ENCODE data around the gene KRTAP4-12. TPM values are rescaled to one million over a fixed set of nuclear protein-coding genes. Genes with fewer than 3 reads are reported as not detected.

Gene KRTAP4-12
- total RNA-seq, 1 experiment from 2014 or later, result not detected

DNA sequence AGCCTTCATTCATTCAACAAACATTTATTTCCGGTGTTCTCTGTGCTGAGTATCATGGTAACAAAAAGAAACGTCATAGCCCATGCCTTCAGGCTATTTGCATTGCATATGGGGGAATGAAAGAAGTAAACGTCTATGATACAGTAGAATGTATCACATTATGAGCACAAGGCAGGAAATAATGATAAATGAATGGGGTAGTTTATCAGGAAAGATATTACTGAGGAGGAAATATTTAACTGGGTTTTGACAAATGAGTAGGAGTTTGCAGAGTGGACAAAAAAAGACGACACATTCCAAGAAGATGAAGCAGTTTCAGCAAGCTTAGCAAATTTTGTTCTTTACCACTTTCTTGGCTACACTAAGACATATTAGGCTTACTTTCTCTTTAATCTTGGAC is 41.4 kb downstream of the KRTAP4-12 start:
- H3K36me3 Mint-ChIP-seq, result no peaks in the 10 kb centered on the region
- H3K27me3 Mint-ChIP-seq (ENCODE audit: low read depth), result no peaks in the 10 kb centered on the region; the same call in 1 of the 2 replicates
- DNase-seq (ENCODE audit: low spot score) (no peak), ATAC-seq (no peak)
- H3K4me1 Mint-ChIP-seq, result peaks cover 9% of the 10 kb centered on the region
- no peak overlapping the region for H3K27ac Mint-ChIP-seq
- ChIA-PET CTCF (no interaction called here), POLR2A (no interaction called here)
- peaks cover 15% of the 10 kb centered on the region for H3K9me3 Mint-ChIP-seq
- TF ChIP-seq ZBTB43 (CRISPR knock-in tag; IDR thresholded peaks at IDR 0.05), result no peak
- no peak for TF ChIP-seq GTF2I (CRISPR knock-in tag; conservative IDR thresholded peaks at IDR 0.05)
- TF ChIP-seq IRF2 (CRISPR knock-in tag; IDR thresholded peaks at IDR 0.05; ENCODE audit: borderline replicate concordance, low read depth), result no peak
- TF ChIP-seq TEAD4 (CRISPR knock-in tag; IDR thresholded peaks at IDR 0.05), result no peak
- TF ChIP-seq SMAD3 (CRISPR knock-in tag; IDR thresholded peaks at IDR 0.05; ENCODE audit: borderline replicate concordance), result no peak
- no peak for TF ChIP-seq TP53 (CRISPR knock-in tag; IDR thresholded peaks at IDR 0.05)
- TF ChIP-seq ZNF138 (CRISPR knock-in tag; conservative IDR thresholded peaks at IDR 0.05), result no peak
- no peak for TF ChIP-seq ZNF416 (CRISPR knock-in tag; IDR thresholded peaks at IDR 0.05)
- no peak for TF ChIP-seq ATF1 (CRISPR knock-in tag; IDR thresholded peaks at IDR 0.05)
- TF ChIP-seq ZNF263 (CRISPR knock-in tag; IDR thresholded peaks at IDR 0.05; ENCODE audit: low read depth), result no peak
- TF ChIP-seq MAX (CRISPR knock-in tag; IDR thresholded peaks at IDR 0.05), result no peak
- TF ChIP-seq SOX15 (CRISPR knock-in tag; IDR thresholded peaks at IDR 0.05), result no peak
- TF ChIP-seq ESRRA (CRISPR knock-in tag; IDR thresholded peaks at IDR 0.05; ENCODE audit: borderline replicate concordance), result no peak
- TF ChIP-seq TCF7 (CRISPR knock-in tag; IDR thresholded peaks at IDR 0.05; ENCODE audit: low read depth), result no peak
- no peak for TF ChIP-seq RELA (CRISPR knock-in tag; IDR thresholded peaks at IDR 0.05; ENCODE audit: borderline replicate concordance)
- H3K4me3 Mint-ChIP-seq, result no peak overlapping the region

DNA sequence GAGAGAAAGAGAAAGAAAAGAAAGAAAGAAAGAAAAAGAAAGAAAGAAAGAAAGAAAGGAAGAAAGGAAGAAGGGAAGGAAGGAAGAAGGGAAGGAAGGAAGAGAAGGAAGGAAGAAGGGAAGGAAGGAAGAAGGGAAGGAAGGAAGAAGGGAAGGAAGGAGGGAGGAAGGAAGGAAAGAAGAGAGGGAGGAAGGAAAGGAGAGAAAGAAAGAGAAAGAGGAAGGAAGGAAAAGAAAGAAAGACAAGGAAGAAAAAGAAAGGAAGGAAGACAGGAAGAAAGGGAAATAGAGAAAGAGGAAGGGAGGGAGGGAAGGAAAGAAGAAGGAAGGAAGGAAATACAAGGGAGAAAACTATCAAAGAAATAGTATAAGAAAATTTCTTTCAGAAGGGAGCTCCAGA is 47.2 kb downstream of the KRTAP4-12 start:
- CTCF ChIA-PET, result no interaction called here
- TF ChIP-seq GRHL2 (CRISPR knock-in tag; IDR thresholded peaks at IDR 0.05; ENCODE audit: insufficient replicate concordance, severe bottlenecking), result no peak
- TF ChIP-seq CBFB (CRISPR knock-in tag; IDR thresholded peaks at IDR 0.05; ENCODE audit: low read depth), result no peak
- TF ChIP-seq RELA (CRISPR knock-in tag; IDR thresholded peaks at IDR 0.05; ENCODE audit: borderline replicate concordance), result no peak
- no peak for TF ChIP-seq ZNF138 (CRISPR knock-in tag; conservative IDR thresholded peaks at IDR 0.05)
- TF ChIP-seq, protein P1, sequence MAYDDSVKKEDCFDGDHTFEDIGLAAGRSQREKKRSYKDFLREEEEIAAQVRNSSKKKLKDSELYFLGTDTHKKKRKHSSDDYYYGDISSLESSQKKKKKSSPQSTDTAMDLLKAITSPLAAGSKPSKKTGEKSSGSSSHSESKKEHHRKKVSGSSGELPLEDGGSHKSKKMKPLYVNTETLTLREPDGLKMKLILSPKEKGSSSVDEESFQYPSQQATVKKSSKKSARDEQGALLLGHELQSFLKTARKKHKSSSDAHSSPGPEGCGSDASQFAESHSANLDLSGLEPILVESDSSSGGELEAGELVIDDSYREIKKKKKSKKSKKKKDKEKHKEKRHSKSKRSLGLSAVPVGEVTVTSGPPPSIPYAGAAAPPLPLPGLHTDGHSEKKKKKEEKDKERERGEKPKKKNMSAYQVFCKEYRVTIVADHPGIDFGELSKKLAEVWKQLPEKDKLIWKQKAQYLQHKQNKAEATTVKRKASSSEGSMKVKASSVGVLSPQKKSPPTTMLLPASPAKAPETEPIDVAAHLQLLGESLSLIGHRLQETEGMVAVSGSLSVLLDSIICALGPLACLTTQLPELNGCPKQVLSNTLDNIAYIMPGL (CRISPR knock-in tag; IDR thresholded peaks at IDR 0.05), result no peak
- no peak for TF ChIP-seq MLX (CRISPR knock-in tag; IDR thresholded peaks at IDR 0.05)
- TF ChIP-seq, protein P2, sequence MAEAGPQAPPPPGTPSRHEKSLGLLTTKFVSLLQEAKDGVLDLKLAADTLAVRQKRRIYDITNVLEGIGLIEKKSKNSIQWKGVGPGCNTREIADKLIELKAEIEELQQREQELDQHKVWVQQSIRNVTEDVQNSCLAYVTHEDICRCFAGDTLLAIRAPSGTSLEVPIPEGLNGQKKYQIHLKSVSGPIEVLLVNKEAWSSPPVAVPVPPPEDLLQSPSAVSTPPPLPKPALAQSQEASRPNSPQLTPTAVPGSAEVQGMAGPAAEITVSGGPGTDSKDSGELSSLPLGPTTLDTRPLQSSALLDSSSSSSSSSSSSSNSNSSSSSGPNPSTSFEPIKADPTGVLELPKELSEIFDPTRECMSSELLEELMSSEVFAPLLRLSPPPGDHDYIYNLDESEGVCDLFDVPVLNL (CRISPR knock-in tag; IDR thresholded peaks at IDR 0.05; ENCODE audit: borderline replicate concordance, low read depth), result no peak
- TF ChIP-seq NR1H2 (CRISPR knock-in tag; IDR thresholded peaks at IDR 0.05), result no peak
- TF ChIP-seq ZNF532 (CRISPR knock-in tag; IDR thresholded peaks at IDR 0.05; ENCODE audit: borderline replicate concordance), result no peak
- TF ChIP-seq MYBL2 (CRISPR knock-in tag; IDR thresholded peaks at IDR 0.05), result no peak
- no peak for TF ChIP-seq FOXK1 (CRISPR knock-in tag; IDR thresholded peaks at IDR 0.05)
- TF ChIP-seq CREB1 (CRISPR knock-in tag; IDR thresholded peaks at IDR 0.05), result no peak
- no peak for TF ChIP-seq FOXP1 (CRISPR knock-in tag; IDR thresholded peaks at IDR 0.05; ENCODE audit: borderline replicate concordance)
- DNase-seq (ENCODE audit: low spot score), result no peak

More for the DNA sequence above, 47.2 kb downstream of the KRTAP4-12 start:
- no peaks in the 10 kb centered on the region; the same call in 1 of the 2 replicates for H3K27me3 Mint-ChIP-seq (ENCODE audit: low read depth)
- no peaks in the 10 kb centered on the region for H3K36me3 Mint-ChIP-seq
- no peak for ATAC-seq
- no peak overlapping the region for H3K27ac Mint-ChIP-seq
- POLR2A ChIA-PET, result no interaction called here
- H3K4me3 Mint-ChIP-seq, result no peak overlapping the region
- H3K4me1 Mint-ChIP-seq, result no peaks in the 10 kb centered on the region; the same call in 1 of the 2 replicates
- peaks cover 22% of the 10 kb centered on the region for H3K9me3 Mint-ChIP-seq

Data from WTC11 (cell line).